NT2/D1 (cell line): ENCODE data around the gene WDR47.
"Not testable (repeated sequence)": the region's sequence is repeated elsewhere in the genome, so short reads cannot be mapped to it uniquely, and the experiment has no call there.

Experiments used
- YY1 ChIP-seq: IDR thresholded peaks from 2 replicates; pipeline ENCODE4 v1.6.1; 2011; ENCODE audit not compliant: insufficient read length, insufficient read depth
- ZNF274 ChIP-seq: IDR thresholded peaks from 2 replicates; pipeline ENCODE4 v1.6.1; 2011; ENCODE audit warnings: mild to moderate bottlenecking, low read depth, low read length

DNA sequence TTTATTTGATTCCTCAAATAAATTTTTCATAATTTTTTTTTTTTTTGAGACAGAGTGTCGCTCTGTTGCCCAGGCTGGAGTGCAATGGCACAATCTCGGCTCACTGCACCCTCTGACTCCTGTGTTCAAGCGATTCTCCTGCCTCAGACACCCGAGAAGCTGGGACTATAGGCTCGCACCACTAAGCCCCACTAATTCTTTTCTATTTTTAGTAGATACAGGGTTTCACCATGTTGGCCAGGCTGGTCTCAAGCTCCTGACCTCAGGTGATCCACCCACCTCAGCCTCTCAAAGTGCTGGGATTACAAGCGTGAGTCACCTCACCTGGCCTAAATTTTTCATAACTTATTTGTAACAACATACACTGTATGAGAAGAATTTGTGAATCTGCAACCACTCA, 24.2 kb downstream of the WDR47 start:
- not testable (repeated sequence) for TF ChIP-seq YY1, ZNF274
